CD4-positive, alpha-beta T cell treated with Interleukin-15 for 1 hour (primary cell): ENCODE results near the gene RSKR.
"Not testable (repeated sequence)": the region's sequence is repeated elsewhere in the genome, so short reads cannot be mapped to it uniquely, and the experiment has no call there.

ENCODE experiments used
- DNase-seq: peaks from one replicate; pipeline ENCODE4 v3.0.0-alpha.2; 2020

RSKR gene, protein sequence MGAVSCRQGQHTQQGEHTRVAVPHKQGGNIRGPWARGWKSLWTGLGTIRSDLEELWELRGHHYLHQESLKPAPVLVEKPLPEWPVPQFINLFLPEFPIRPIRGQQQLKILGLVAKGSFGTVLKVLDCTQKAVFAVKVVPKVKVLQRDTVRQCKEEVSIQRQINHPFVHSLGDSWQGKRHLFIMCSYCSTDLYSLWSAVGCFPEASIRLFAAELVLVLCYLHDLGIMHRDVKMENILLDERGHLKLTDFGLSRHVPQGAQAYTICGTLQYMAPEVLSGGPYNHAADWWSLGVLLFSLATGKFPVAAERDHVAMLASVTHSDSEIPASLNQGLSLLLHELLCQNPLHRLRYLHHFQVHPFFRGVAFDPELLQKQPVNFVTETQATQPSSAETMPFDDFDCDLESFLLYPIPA

DNA sequence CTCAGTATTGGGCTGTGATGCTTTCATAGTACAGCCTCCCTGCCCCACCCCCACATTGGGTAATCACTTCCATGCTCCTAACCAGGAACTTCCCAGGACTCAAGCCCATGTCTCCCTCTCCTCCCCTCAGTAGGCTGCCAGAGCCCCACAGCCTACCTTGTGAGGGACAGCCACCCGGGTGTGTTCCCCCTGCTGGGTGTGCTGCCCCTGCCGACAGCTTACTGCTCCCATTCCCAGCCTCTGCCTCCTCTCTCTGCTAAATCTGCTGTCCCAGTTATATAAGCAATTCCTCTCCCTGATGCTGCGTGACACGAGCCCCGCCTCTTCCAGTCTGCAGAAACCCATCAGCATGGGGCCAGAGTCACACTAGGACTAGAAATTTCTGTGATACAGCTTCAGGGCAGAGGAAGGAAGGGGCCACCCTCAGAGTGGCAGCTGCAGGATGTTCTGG, at the start of gene RSKR:
Gene RSKR, minus strand, starts transcription at position 255 of the 451 bp plus-strand sequence. Its CDS starts 24 bp downstream, at position 231.
- no peak for DNase-seq

DNA sequence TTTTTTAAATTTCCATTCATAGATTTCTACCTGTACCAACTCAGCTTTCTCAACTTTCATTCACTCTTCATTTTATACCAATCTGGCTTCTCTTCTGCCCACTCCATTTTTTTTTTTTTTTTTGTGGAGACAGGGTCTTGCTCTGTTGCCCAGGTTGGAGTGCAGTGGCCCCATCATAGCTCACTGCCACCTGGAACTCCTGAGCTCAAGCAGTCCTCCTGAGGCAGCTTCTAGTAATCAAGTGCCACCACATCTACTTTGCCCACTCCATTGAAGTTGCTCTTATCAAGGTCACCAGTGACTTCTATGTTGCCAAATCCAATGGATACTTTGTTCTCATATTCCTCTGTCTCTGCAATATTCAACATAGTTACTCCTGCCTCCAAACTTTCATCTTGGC, 49.7 kb upstream of the RSKR start:
- no peak for DNase-seq

DNA sequence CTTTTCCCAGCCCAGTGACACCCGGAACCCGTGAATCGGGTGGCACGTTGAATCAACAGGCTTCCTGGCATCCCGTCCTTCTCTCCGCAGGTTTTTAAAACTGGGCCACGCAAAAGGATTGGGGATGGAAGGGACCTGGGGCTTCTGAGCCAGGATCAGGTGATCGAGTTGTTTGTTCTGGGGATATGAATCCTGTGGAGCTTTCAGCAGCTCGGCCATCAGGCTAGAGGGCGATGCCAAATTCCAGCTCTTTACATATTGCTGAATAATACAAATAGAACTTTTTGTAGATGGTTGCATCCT, 48.5 kb upstream of the RSKR start:
- no peak for DNase-seq

DNA sequence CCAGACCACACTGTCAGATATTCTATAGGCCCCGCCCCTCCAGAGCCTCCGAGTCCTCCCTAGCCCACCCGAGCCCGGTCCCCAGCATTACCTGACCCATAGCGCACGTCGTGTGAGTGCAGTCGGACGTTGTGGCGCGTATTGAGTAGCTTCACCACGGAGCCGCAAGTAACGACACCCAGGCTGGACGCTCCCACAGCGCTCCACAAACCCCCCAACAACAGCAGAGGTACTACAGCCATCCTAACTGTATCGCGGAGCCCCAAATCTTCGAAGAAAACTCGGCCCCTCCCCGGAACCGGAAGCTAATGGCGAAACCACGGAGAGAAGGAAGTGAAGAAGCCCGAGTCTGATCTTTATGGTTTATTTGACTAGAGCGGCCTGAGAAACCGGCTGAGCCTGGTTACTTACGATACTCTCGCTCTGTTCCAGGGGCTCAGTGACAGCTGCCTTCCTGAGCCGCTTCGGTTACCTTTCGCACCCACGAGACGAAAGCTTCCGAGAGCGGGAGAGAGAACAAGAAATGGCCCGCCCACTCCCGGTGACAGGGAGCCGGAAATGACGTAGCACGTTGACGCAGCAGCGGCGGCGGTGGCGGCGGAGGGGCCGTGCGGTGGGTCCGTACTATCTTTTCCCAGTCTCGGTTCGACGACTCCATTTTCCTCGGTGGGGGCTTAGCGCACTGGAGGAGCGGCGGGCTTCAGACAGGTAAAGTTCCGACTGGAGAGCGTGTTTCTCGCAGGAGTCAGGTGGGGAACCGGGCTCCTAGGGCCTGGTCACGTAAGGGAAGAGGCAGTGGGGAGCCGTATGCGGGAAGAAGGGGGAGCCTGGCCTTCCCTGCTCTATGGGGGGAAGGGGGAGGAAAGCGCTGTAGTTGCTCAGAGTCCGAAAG, 47.9 kb upstream of the RSKR start, which contains the start of the genes SDF2 and SUPT6H:
Gene SDF2, minus strand, starts transcription at position 272 of the 892 bp plus-strand sequence. Its CDS starts 30 bp downstream, at position 242.
Gene SUPT6H, plus strand, starts transcription at position 571 of the 892 bp plus-strand sequence. CDS start 11,197 bp downstream, outside the sequence.
- DNase-seq = peak; percentile 90

DNA sequence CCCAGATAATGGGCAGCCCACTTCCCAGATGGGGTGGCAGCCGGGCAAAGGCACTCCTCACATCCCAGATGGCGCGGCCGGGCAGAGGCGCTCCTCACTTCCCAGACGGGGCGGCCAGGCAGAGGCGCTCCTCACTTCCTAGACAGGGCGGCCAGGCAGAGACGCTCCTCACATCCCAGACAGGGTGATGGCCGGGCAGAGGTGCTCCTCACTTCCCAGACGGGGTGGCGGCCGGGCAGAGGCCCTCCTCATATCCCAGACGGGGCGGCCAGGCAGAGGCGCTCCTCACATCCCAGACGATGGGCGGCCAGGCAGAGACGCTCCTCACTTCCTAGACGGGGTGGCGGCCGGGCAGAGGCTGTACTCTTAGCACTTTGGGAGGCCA, 45.5 kb upstream of the RSKR start:
- not testable (repeated sequence) for DNase-seq

DNA sequence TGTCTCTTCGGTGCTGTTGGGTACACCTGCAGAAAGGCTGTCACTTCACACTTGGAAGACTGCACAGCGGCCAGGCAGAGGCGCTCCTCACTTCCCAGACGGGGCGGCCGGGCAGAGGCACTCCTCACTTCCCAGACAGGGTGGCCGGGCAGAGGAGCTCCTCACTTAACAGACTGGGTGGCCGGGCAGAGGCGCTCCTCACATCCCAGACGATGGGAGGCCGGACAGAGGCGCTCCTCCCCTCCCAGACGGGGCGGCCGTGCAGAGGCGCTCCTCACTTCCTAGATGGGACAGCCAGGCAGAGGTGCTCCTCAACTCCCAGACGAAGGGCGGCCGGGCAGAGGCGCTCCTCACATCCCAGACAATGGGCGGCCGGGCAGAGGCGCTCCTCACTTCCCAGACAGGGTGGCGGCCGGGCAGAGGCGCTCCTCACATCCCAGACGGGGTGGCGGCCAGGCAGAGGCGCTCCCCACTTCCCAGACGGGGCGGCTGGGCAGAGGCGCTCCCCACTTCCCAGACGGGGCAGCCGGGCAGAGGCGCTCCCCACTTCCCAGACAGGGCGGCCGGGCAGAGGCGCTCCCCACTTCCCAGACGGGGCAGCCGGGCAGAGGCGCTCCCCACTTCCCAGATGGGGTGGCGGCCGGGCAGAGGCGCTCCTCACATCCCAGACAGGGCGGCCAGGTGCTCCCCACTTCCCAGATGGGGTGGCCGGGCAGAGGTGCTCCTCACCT, 44.9 kb upstream of the RSKR start:
- DNase-seq = not testable (repeated sequence)

DNA sequence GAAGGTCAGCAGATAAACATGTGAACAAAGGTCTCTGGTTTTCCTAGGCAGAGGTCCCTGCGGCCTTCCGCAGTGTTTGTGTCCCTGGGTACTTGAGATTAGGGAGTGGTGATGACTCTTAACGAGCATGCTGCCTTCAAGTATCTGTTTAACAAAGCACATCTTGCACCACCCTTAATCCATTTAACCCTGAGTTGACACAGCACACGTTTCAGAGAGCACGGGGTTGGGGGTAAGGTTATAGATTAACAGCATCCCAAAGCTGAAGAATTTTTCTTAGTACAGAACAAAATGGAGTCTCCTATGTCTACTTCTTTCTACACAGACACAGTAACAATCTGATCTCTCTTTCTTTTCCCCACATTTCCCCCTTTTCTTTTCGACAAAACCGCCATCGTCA, 44.4 kb upstream of the RSKR start:
- not testable (repeated sequence) for DNase-seq

DNA sequence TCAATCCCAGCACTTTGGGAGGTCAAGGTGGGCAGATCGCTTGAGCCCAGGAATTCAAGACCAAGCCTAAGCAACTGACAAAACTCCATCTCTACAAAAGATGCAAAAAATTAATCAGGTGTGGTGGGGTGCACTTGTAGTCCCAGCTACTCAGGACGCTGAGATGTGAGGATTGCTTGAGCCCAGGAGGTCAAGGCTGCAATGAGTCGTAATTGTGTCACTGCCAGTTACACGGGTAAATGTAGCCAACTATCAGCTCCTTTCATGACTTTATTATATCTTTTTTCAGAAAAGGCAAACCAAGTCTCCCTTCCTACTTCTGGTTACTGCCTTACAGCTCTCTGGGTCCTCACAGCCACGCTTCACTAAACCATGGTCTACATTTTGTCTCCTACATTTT, 43.8 kb upstream of the RSKR start:
- DNase-seq = no peak

DNA sequence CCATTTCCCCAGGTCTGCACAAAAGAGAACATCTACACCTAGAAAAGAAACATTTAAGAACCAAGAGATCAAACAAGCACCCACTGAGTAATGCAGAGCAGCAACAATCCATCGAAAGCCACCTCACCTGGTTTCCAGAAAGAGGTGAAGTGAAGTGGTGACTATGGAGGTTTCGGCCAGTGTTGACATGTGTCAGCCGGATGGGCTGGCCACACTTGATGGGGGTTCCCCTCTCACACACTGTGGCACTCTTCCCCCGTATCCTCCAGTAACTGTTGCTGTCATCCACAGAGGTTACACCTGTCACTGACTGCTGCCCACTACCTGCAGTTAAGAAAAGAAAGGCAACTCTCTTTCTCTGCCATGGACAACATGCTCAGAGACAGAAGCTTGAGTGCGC, 41.2 kb upstream of the RSKR start:
- DNase-seq = no peak

DNA sequence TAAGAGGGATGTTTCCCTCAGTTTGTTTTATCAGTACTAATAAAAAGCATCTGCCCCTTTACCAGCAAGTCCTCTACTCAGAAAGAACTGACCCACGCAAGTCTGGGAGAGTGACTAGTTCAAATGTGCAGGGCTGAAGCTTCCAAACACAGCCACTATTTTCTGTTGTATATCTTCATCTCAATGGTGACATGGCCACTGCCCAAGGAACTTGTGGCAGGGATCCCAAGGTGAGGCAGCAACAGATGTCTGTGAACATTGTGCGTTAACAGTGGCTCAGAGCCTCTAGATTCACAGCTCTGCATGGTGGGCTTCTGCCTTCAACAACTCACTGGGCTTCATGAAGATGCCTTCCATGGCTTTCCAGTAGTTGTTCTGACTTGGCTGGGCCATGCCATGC, 34.7 kb upstream of the RSKR start:
- DNase-seq = no peak

DNA sequence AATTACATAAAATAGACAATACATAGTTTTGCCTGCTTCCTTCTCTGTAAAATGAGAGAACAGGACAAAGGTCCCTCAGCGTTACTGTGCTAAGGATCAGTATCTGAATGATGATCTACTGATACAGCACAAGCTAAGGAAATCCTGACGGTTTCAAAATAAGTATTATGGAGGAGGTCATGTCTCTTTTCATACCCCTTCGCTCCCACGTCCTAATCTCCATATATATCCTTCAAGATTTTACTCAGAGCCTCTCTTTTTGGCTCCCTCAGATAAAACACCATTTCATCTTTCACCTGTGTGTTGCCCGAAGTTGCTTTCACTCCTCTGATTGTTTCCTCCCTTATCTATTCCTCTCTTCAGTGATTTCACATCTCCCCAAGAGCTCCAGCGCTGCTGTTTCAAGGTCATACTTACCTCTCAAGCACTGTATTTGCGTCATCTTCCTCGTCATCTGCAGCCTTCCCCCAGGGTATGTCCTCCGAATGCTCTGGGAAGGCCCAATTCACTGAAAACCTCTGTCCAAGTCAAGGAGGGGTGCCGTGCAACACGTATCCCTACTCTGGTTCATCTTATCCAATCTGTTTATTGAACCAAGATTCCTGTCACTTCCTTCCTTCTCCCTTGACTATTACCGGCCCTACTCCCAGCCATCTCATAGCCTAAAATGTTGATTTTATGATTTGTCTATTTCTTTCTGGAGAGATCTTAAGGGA, 32.2 kb upstream of the RSKR start:
- DNase-seq = no peak

DNA sequence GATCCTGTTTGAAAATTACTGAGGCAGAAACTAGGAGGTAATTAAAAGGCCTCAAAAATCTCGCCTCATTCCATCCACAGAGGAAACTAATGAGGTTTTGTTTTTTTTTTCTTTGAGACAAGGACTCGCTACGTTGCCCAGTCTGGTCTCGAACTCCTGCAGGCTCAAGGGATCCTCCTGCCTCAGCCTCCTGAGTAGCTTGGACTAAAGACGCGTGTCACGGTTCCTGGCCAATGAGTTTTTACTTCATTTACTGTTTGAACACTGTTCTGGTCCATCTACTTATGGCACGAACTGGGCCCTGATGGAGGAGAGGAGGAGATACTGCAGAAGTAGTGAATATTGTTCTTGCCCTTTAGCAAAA, 31.6 kb upstream of the RSKR start:
- no peak for DNase-seq

DNA sequence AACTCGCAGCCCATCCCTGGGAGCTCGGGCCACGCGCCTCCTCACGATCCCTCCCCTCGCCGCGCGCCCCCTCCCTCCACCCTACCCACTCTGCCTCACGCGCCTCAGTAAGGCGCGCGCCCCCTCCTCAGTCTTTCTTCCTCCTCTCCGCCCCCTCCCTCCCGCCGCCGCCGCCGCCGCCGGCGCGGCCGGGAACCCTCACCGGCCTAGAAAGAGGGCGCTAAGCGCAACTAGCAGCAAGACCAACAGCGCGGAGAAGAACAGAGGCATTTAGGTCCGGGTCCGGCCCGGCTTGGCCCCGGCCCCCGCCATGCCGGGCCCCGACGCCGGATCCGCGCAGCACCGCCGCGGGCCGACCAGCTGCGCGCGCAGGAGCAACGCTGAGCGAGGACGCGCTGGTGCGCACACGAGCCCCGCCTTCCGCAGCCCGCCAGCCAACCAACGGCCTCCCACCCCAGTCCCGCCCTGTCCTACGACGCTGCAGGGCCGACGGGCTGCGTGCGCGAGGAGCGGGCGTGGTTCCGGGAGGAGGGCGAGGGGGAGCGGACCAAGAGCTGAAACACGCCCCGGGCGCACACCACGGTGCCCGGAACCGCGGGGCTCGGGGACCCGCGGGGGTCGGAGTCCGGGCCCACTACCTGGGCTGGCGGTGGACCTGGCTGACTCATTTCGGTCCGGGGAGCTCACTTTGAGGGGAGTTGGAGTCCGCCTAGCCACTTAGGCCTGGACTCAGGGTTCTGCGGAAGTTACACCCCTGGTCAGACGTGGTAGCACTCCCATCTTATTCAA, 31.0 kb upstream of the RSKR start, which contains the start of gene BLTP2:
Gene BLTP2, minus strand, starts transcription at position 372 of the 789 bp plus-strand sequence. Its CDS starts 102 bp downstream, at position 270.
- DNase-seq = peak; percentile 96

DNA sequence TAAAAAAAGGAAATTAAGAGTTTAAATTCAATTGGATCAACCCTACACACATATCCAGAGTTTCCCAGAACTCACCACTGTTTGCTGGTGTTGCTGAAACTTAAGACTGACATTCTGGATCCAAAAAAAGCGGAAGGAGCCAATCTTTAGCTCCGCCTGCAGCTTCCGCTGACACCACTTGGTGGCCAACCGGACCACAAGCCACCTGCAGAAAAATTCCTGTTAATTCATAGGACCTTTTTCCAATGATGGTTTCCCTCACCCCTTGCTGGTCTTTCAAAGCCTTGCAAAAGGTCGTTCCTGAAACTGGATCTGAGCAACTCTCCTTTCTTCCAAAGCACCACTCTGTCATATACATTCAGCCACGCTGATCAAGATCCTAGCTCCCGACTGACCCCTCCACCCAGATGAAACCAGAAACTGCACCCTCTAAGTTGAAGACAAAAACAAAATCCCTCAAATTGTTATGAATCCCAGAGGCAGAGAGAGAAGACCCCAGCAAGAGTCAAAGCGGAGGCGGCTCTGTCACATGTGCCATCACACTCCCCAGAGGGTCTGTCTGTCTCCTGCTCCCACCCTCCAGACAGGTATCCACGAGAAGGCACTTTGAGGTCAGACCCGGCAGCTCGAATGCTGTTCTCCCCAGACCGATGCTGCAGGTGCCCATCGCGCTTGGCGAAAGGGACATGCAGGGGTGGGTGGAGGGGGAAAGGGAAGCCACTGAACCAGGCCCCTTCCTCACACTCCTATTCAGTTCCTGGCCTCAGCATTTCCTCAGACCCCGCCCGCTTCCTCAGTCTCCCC, 30.2 kb upstream of the RSKR start:
- peak; percentile 28 for DNase-seq

DNA sequence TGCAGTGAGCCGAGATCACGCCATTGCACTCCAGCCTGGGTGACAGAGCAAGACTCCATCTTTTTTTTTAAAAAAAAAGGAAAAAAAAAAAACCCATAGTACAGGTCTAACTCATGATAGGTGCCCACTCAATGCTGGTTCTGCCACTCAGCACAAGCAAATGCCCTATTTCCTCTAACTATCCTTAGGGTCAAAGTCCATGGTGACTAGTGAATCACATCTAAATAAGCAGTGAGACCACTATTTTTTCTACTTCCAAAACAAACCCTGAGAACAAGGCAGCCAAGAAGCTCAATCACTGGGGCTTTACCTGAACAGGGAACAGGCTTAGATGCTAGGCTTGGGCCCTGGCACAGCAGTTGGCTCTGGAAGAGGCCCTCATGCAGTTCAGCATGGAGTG, 27.6 kb upstream of the RSKR start:
- no peak for DNase-seq

DNA sequence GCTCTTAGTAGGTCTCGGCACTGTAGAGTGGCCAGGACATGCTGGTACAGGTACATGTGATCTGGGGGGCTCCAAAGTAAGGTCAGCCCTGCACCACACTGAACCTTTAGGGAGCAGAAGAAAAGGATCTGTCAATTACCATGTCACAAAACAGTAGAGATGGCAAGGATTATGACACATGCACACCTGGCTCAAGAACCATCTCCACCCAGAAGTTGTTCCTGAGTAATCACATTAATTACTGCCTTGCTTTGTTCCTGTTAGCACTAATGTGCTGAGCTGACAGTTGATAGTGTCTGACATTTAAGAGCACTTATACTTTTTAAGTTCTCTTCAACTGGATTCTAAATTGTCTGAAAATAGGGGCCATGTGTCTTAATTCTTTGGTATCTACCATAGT, 21.5 kb upstream of the RSKR start:
- no peak for DNase-seq

DNA sequence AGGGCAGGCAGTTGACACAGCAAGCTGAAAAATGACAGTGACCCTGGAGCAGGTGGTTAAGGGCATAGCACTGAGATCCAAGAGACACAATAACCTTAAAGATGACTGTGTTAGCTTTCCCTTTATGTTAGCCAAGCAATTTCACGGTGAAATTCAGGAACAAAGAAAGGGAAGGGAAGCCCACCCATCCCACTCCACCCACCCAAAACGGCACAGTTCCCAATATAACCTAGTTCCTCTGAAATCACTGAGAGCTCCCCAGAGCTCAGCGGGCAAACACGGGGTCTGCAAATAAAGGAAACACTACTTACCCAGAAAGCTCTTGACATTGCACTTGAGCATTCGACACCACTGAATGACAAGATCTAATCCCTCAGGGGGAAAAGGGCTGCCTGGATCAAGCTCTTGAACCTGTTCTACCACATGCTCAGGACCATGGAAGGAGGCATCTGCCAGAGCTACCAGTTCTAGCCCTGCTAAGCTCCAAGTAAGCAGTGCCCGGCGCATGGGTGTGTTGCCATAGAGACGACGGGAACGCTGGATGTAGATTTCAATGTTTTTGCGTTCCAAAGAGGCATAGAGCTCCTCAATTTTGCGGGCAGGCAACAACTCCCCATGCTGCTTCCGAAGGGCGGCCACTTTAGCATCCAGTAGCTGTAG, 20.4 kb upstream of the RSKR start:
- no peak for DNase-seq

DNA sequence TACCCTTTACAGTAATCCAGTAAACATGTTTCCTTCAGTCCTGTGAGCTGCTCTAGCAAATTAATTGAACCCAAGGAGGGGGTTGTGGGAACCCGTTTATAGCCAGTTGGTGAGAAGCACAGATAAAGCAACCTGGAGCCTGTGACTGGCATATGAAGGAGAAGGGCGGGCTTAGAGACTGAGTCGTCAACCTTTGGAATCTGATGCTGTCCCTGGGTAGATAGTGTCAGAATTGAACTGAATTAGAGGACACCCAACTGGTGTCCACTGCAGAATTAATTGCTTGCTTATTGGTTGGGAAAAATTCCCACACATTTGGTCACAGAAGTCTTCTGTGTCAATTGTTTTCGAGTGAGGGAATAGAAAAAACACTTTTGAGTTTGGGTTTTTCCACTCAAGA, 12.8 kb upstream of the RSKR start:
- no peak for DNase-seq

DNA sequence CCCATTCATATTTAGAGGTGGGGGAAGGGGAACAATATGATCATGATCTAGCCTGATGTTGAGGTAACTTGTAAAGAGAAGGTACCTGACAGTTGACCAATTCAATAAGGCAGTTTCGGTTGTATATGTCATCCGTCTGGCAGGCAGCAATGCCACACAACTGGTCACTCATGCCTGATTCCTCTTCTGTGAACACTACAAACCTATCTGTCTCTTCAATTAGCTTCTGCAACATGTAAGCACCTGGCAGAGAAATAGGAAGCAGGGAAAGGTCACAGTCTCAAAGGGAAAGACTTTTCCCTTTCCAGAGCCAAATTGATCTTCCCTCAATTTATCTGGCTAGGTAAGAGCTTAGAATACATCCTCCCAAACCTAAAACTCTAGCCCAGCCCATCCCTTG, 10.2 kb upstream of the RSKR start:
- DNase-seq = no peak

DNA sequence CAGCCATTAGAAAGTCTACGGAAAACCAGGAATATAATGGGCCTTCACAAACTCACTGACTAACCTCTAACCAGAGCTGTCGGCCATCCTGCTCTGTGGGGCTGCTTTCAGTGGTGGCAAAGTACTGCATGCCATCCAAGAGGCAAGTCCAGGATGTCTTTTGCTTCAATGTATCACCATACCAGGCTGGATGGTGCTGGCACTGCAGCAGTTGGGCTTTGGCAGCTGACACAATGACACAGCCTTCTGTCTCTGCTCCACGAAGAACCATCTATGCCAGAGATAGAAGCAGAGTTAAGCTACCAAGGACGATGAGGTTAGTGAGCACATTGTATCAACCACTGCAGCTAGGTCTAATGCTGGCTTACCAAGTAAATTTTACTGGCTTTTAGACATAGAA, 9.7 kb upstream of the RSKR start:
- DNase-seq = no peak
